ENCODE data around the gene ARL13A. TPM values are rescaled to one million over a fixed set of nuclear protein-coding genes. Genes with fewer than 3 reads are reported as not detected.

ARL13A gene
- total RNA-seq, 2 experiments from 2014 or later: not detected

GRCh38 chrX:100984818-100985217 lies 15.3 kb downstream of the ARL13A start:
- TF ChIP-seq CTCF (IDR thresholded peaks at IDR 0.05): no peak
- no peak overlapping the region for H3K27ac Mint-ChIP-seq
- DNase-seq: no peak
- no peak for ATAC-seq
- no peaks in the 10 kb centered on the region for H3K27me3 Mint-ChIP-seq
- CTCF ChIA-PET: no interaction called here
- no peaks in the 10 kb centered on the region for H3K4me1 Mint-ChIP-seq (ENCODE audit: low read depth)
- POLR2A ChIA-PET: no interaction called here
- H3K4me3 Mint-ChIP-seq: no peak overlapping the region
- H3K36me3 Mint-ChIP-seq (ENCODE audit: low read depth): no peaks in the 10 kb centered on the region
- H3K9me3 Mint-ChIP-seq: no peaks in the 10 kb centered on the region
- intact Hi-C loops (cut with micrococcal nuclease): no loop called here

- H3K4me1 Mint-ChIP-seq (ENCODE audit: low read depth): peaks cover 12% of the 10 kb centered on the region
- POLR2A ChIA-PET: no interaction called here
- H3K9me3 Mint-ChIP-seq: no peaks in the 10 kb centered on the region
- H3K36me3 Mint-ChIP-seq (ENCODE audit: low read depth): no peaks in the 10 kb centered on the region
- no peak overlapping the region for H3K27ac Mint-ChIP-seq
- H3K27me3 Mint-ChIP-seq: no peaks in the 10 kb centered on the region
- H3K4me3 Mint-ChIP-seq: no peak overlapping the region
- CTCF ChIA-PET: no interaction called here
- DNase-seq (no peak), ATAC-seq (no peak)
- TF ChIP-seq CTCF (IDR thresholded peaks at IDR 0.05): no peak
- intact Hi-C loops (cut with micrococcal nuclease): no loop called here
Measured at GRCh38 chrX:100990139-100990538, 20.6 kb downstream of the ARL13A start.

GRCh38 chrX:100994352-100995281 lies 25.1 kb downstream of the ARL13A start:
- intact Hi-C loops (cut with micrococcal nuclease): loop anchor here (2.0 kb wide), 1 partner anchor 66 kb away; the partner anchor contains the start of gene XKRX
- Mint-ChIP-seq H3K27ac (peak overlapping the region; percentile 72), H3K27me3 (no peaks in the 10 kb centered on the region), H3K4me1 (ENCODE audit: low read depth) (peaks cover 17% of the 10 kb centered on the region), H3K9me3 (no peaks in the 10 kb centered on the region), H3K36me3 (ENCODE audit: low read depth) (peaks cover 4% of the 10 kb centered on the region), H3K4me3 (no peak overlapping the region)
- DNase-seq: peak; percentile 6
- ChIA-PET CTCF (no interaction called here), POLR2A (no interaction called here)
- peak; percentile 93 for ATAC-seq
- TF ChIP-seq CTCF (IDR thresholded peaks at IDR 0.05): no peak

GRCh38 chrX:100995469-100995868 lies 26.0 kb downstream of the ARL13A start:
- H3K4me1 Mint-ChIP-seq (ENCODE audit: low read depth): peaks cover 17% of the 10 kb centered on the region
- TF ChIP-seq CTCF (IDR thresholded peaks at IDR 0.05): no peak
- intact Hi-C loops (cut with micrococcal nuclease): loop anchor here (2.0 kb wide), 1 partner anchor 67 kb away; the partner anchor contains the start of gene XKRX
- peak overlapping the region; percentile 72 for H3K27ac Mint-ChIP-seq
- DNase-seq: peak; percentile 60
- peaks cover 4% of the 10 kb centered on the region for H3K36me3 Mint-ChIP-seq (ENCODE audit: low read depth)
- ChIA-PET POLR2A (no interaction called here), CTCF (no interaction called here)
- H3K27me3 Mint-ChIP-seq: no peaks in the 10 kb centered on the region
- H3K9me3 Mint-ChIP-seq: no peaks in the 10 kb centered on the region
- ATAC-seq: peak; percentile 61
- H3K4me3 Mint-ChIP-seq: no peak overlapping the region

- Mint-ChIP-seq H3K9me3 (no peaks in the 10 kb centered on the region), H3K4me1 (ENCODE audit: low read depth) (peaks cover 12% of the 10 kb centered on the region), H3K27me3 (no peaks in the 10 kb centered on the region), H3K27ac (no peak overlapping the region), H3K36me3 (ENCODE audit: low read depth) (peaks cover 4% of the 10 kb centered on the region), H3K4me3 (no peak overlapping the region)
- CTCF ChIA-PET: no interaction called here
- intact Hi-C loops (cut with micrococcal nuclease): no loop called here
- no peak for TF ChIP-seq CTCF (IDR thresholded peaks at IDR 0.05)
- no peak for ATAC-seq
- DNase-seq: no peak
- POLR2A ChIA-PET: interaction anchor here (0.6 kb wide), 1 partner anchor 159 kb away, joined by 3 read pairs; no protein-coding TSS in a partner anchor
Measured at GRCh38 chrX:100999451-100999850, 29.9 kb downstream of the ARL13A start.
